Measurements from ENCODE around the gene NMNAT2.
A peak's percentile ranks its signal among the peaks of the same experiment; 100 is the strongest.
"Not testable (repeated sequence)": the region's sequence is repeated elsewhere in the genome, so short reads cannot be mapped to it uniquely, and the experiment has no call there.

Gene NMNAT2

DNA sequence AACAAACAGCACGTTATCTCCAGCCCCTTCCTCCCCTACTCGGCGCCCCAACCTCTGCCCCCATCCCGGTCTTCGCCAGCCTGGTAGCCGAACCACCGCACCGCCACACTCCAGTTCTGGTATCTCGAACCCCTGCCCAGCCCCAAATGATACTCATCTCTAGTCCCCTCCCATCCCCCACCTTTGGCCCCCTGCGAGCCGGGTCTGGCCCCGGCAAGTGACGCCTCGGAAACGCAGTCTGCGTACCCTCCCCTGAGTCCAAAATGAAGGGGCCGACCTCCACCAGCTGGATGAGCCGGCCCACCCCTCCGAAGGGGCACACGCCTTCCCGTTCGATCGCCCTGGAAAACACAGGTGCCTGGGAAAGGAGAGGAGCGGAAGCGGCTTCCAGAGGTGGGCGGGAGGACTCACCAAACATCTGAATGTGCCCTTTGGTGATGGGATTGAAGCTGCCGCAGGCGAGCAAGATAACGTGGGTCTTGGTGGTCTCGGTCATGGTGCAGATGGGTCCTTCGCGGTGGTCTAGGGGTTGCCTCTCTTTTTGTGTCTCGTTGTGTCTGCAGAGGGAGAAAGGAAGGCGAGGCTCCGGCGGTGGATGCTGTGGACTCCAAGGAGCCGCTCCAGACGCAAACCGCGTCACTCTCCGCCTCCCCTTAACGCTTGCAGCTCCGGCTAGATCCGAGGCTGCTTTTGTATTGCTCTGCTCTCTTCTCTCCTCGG is at the start of gene NMNAT2:
TSS of gene NMNAT2 (minus strand) at position 609 of the 720 bp plus-strand sequence. CDS start at position 496, 113 bp downstream.
- DNase-seq = peak; percentile 88

DNA sequence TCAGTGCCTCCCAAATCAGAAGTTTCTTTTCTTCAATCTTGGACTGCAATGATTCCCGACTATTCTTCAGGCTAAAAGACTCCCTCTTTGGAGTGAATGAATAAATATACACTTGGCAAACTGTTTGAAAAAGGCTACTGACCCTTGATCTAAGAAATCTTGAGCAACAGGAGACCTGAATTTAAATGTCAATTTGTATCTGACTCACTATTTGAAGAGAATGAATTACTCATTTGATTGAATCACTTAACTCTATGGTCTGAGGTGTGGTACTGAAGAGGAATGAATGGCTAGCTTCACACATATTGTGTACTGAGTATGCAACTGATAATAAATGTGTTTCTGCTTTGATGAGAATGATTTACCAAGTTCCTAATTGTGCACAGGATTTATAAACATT is 49.5 kb upstream of the NMNAT2 start:
- no peak for DNase-seq

GRCh38 chr1:183466781-183467180 is 48.6 kb upstream of the NMNAT2 start:
- DNase-seq = no peak

GRCh38 chr1:183463566-183463965 is 45.4 kb upstream of the NMNAT2 start:
- no peak for DNase-seq

GRCh38 chr1:183461350-183461749 is 43.2 kb upstream of the NMNAT2 start:
- no peak for DNase-seq

- DNase-seq = no peak
Observed at GRCh38 chr1:183460596-183460995, 42.4 kb upstream of the NMNAT2 start.

DNA sequence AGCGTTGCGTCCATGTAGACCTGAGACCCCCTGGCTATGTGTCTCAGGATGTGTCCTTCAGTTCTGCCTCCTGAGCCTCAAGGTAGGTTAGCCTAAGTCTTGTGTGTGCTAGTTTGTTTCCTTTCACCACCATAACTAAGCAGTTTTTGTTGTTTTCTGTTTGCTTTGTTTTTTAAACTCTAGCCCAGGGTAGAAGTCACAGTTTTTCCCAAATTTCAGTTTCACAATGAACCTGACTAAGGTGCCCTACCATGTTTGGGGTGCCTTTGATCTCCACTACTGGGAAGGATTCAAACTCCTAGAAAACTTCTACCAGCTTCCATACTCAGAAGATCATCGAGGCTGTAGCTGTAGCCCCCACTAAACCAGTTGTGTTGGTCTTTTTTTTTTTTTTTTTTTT is 39.3 kb upstream of the NMNAT2 start:
- DNase-seq = no peak

- DNase-seq = no peak
Observed at GRCh38 chr1:183456826-183457225, 38.6 kb upstream of the NMNAT2 start.

GRCh38 chr1:183454377-183454776 is 36.2 kb upstream of the NMNAT2 start:
- no peak for DNase-seq

DNA sequence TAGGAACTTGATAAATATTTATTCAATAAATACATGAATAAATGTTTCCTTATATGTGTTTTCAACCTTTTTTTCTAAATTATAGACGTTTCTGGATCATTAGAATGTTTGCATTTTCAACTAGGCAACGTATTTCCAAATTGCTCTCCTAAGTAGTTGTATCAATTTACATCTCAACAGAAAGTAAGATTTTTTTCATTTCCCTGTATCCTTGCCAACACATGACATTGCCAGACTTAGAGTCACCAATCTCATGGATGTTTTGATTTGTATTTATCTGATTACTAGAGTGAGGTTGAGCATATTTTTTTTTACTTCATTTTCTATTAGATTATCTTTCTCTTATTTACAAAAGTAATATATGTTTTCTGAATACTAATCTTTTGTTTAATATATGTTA is 31.9 kb upstream of the NMNAT2 start:
- DNase-seq = no peak

GRCh38 chr1:183449223-183449770 is 31.1 kb upstream of the NMNAT2 start:
- no peak for DNase-seq

- DNase-seq = no peak
Observed at GRCh38 chr1:183444243-183444642, 26.1 kb upstream of the NMNAT2 start.

DNA sequence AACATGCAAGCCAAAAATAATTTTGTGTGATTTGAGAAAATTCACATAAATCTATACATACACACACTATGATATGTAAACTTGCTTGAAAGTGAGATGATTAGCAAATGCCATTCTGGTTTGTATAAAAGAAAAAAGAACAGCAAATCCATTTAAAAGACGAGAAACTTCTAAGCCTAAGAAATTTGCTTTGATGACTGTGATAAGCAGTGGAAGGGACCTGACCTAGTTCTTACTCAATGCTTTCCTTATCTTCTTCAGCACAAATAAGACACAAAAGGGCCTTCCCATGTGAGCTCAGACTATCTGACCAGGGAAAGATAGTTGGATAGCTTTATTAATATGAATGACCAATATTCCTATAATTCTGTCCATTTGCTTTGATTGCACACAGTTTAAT is 25.3 kb upstream of the NMNAT2 start:
- DNase-seq = no peak

DNA sequence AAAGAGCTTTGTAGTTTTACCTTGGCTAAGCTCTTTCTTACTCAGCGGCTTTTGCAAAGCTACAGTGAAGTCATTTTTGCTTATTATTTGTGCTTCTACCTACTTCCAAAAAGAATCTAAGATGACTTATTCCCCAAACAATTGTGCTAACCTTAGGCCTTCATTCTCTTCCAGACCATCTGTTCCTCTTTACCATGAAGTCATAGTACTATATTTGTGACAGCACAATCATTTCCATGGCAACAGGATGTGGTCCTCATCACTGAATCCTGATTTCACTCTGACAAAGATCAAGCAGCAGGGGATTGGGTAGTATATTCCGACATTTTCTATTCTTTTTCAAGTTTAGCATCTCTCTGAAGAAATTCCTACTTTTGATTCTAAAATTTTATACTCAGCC is 24.8 kb upstream of the NMNAT2 start:
- no peak for DNase-seq

DNA sequence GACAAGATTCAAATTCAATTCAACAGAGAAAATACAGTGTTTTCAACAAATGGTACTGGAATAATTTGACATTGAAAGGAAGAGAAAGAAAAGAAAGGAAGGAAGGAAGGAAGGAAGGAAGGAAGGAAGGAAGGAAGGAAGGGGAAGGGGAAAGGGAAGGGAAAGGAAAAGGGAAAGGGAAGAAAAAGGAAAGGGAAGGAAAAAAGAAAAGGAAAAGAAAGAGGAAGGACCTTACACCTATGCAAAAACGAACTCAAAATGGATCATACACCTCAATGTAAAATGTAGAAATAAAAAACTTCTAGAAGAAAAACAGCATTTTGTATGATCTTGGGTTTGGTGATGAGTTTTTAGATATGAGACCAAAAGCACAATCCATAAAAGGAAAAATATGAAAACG is 19.9 kb upstream of the NMNAT2 start:
- no peak for DNase-seq

- DNase-seq = no peak
Observed at GRCh38 chr1:183435497-183435896, 17.3 kb upstream of the NMNAT2 start.

DNA sequence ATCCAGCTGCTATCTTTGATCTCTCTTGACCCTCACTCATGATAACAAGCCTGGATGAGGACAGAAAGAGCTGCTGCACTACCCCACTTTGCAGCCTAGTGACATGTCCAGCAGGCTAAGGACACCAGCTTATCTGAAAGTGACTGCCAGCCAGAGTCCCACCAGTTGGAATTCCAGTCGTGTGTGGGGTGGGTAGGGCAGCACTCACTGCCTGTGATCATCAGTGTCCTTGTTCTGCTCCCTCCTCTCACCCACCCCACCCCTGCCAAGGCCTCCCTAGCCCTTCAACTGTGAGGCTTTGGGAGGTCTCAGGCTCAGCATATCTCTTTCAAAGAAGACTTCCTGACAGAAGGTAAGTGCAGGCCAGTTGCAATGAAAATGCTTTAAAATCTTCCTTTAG is 15.5 kb upstream of the NMNAT2 start:
- DNase-seq = no peak

DNA sequence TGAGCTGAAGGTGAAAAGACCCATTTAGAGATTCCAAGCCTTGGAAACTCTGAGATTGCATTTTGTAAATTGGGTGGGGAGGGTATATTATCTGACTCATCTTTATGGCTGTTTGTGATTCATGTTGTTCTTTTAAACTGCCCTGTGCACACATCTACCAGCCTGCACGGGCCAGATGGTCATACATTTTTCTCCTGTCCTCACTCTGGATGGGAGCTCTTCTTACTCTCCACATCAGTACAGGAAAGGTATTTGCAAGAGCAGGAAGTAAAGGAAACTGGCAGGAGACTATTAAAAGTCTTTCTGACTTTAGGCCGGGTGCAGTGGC is 14.3 kb upstream of the NMNAT2 start:
- no peak for DNase-seq

DNA sequence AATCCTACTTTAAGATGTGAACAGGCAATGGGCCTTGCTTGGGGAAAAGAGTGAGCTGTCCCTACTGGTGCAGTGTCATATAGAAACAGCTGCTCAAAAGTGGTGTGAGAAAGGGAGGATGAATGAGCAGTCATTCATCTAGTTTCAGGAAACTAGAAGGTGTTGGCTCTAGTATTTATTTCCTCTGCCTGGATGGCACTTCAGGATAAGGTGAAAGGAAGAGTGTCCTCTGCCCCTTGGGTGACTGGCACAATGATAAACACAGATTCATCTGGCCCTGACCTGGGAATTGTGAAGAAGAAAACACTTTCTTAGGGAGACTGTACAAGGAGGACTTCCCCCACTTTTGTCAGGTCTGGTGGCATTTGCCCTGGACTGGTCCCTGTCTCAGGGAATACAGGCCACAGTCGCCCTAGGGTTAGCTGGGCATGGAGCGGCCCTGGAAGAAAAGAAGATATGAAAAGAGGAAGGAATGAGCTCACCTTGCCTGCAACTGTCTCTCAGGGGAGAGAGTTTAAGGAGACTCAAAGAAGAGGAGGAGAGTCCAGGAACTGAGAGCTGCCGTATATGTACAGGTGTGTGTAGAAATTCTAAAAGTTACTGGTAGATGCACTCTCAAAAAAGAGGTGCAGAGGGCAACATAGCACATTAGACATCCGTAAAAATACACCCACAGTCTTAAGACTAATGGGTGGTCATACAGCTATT is 13.8 kb upstream of the NMNAT2 start:
- no peak for DNase-seq

DNA sequence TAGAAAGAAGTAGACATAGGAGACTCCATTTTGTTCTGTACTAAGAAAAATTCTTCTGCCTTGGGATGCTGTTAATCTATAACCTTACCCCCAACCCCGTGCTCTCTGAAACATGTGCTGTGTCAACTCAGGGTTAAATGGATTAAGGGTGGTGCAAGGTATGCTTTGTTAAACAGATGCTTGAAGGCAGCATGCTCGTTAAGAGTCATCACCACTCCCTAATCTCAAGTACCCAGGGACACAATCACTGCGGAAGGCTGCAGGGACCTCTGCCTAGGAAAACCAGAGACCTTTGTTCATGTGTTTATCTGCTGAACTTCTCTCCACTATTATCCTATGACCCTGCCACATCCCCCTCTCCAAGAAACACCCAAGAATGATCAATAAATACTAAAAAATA is 9.4 kb upstream of the NMNAT2 start:
- not testable (repeated sequence) for DNase-seq

DNA sequence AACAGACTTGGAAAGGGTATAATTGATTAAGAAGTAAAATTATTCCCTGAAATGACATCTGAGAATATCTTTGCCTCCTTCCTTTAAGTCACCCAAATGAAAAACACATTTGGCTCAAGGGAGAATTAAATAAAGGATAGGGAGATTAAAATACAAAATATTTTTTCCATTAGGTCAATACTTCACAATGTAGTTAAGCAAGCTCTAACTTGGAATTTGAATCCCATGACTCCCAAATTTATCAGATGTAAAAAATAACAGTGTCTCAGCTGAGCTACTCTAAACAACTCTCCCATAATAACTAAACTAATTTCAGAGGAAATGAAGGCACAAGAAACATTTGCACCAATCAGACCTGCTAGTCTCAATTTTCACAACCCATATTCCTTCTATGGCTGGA is 6.5 kb upstream of the NMNAT2 start:
- no peak for DNase-seq

DNA sequence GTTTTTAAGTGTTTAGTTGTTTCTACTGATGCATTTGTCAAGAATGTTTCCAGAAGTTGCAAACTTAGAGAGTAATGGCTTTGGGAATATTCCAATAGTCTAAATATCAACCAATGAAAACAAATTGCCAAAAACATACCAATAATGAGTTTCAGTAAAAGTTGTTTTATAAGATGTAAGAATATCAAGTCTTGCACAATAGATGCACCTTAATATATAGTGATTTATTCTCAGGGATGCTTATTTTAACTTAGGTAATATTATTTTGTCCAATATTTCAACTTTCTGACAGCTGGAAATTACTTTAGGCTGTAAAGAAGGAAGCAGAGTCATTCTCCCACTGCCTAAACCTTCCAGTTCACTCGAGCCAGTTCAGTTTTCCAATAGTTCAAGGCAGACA is 5.4 kb upstream of the NMNAT2 start:
- DNase-seq = no peak

- DNase-seq = peak; percentile 14
Observed at GRCh38 chr1:183419399-183419798, 1.2 kb upstream of the NMNAT2 start.

GRCh38 chr1:183418696-183419095 is 516 bp upstream of the NMNAT2 start:
- peak; percentile 44 for DNase-seq

Data from NCI-H2227 treated with DMSO at 0.1 percent for 48 hours (cell line).